Spleen (tissue), 11 donors: ENCODE results near the gene ENOX1. TPM values are rescaled to one million over a fixed set of nuclear protein-coding genes. Genes with fewer than 3 reads are reported as not detected.
"Not testable (repeated sequence)": the region's sequence is repeated elsewhere in the genome, so short reads cannot be mapped to it uniquely, and the experiment has no call there.

Source experiments
- DNase-seq: peaks from one replicate; pipeline ENCODE4 v3.0.0-alpha.2; 2020
- H3K27ac ChIP-seq, 8 donors: fragments of 200-600 bp; sonication (generic) in 7 of 8; 1 replicate in 4 of 8; 2 replicates in 4 of 8; pipeline versions ENCODE4 v1.5.0 to v1.8.0; 2016 to 2021; ENCODE audit warnings: inconsistent platforms in 4 of 8, mild to moderate bottlenecking in 4 of 8, moderate library complexity in 1 of 8
- H3K27me3 ChIP-seq, 7 donors: fragments of 200-600 bp; sonication (generic) in 6 of 7; replicated peaks in 1 of 7; 1 replicate in 4 of 7; 2 replicates in 3 of 7; pipeline versions ENCODE4 v1.5.0 to v1.8.0; 2016 to 2021; ENCODE audit warnings: inconsistent platforms in 3 of 7, mild to moderate bottlenecking in 1 of 7
- H3K36me3 ChIP-seq, 6 donors: fragments of 200-600 bp; sonication (generic) in 5 of 6; 1 replicate in 4 of 6; 2 replicates in 2 of 6; pipeline versions ENCODE4 v1.5.0 to v1.8.0; 2016 to 2021; ENCODE audit warnings: inconsistent platforms in 2 of 6
- H3K4me1 ChIP-seq, 6 donors: fragments of 200-600 bp; sonication (generic) in 5 of 6; 1 replicate in 3 of 6; 2 replicates in 3 of 6; pipeline versions ENCODE4 v1.5.0 to v1.8.0; 2016 to 2021; ENCODE audit warnings: inconsistent platforms in 3 of 6
- H3K4me3 ChIP-seq, 8 donors: fragments of 200-600 bp; sonication (generic) in 7 of 8; 1 replicate in 4 of 8; 2 replicates in 4 of 8; pipeline versions ENCODE4 v1.5.0 to v1.8.0; 2016 to 2021; ENCODE audit warnings: inconsistent platforms in 4 of 8, mild to moderate bottlenecking in 4 of 8, moderate library complexity in 2 of 8
- H3K9me3 ChIP-seq, 8 donors: fragments of 200-600 bp; sonication (generic) in 7 of 8; 1 replicate in 4 of 8; 2 replicates in 4 of 8; pipeline versions ENCODE4 v1.5.0 to v1.8.0; 2016 to 2021; ENCODE audit warnings: inconsistent platforms in 4 of 8
- CTCF ChIP-seq, 11 experiments: fragments of 200-600 bp in 7 of 11; fragments of 450-650 bp in 4 of 11; sonication (generic) in 4 of 11; IDR thresholded peaks in 8 of 11; conservative IDR thresholded peaks in 3 of 11; 1 replicate in 7 of 11; 2 replicates in 4 of 11; pipeline versions ENCODE4 v1.4.0 to v1.8.0; 2016 to 2021; ENCODE audit warnings: antibody characterized with exemption in 11 of 11, inconsistent platforms in 4 of 11, mild to moderate bottlenecking in 1 of 11
- POLR2A ChIP-seq, 3 donors: fragments of 450-650 bp; IDR thresholded peaks; one replicate each; pipeline ENCODE4 v1.5.1; 2017; ENCODE audit warnings: antibody characterized with exemption in 3 of 3, mild to moderate bottlenecking in 1 of 3
- POLR2AphosphoS5 ChIP-seq, 3 donors: sonication (generic); formaldehyde crosslinking; IDR thresholded peaks; one replicate each; pipeline ENCODE4 v1.5.1; 2017; ENCODE audit warnings: antibody characterized with exemption in 3 of 3
- WGBS, 5 donors: extraction: QIAGEN DNeasy Blood & Tissue Kit in 3 of 5; methylation state at CpG; one replicate each; pipeline versions ENCODE4 v1.1.5 to v1.1.7; 2013 to 2018; 5-methylcytosine and 5-hydroxymethylcytosine counted together
- intact Hi-C: fragments of 100-400 bp; cut with DNase I; formaldehyde crosslinking; loops from one replicate; pipeline ENCODE4 v1.15.0; 2023; ENCODE audit warnings: low total_unique reads
- polyA plus RNA-seq, 3 donors: library from polyadenylated mRNA; stranded (reverse); fragments of 200-250 nt; gene quantifications; one replicate each; pipeline ENCODE4 v1.2.1, GENCODE V29; 2013
- total RNA-seq, 7 donors: library from RNA; depleted of rRNA in 3 of 7; stranded (reverse); fragments of >200 nt in 3 of 7; fragmentation: NEBNext Ultra II Directional in 4 of 7; extraction: Animal tissue kit (Norgen Biotek cat#: 25700) in 4 of 7; gene quantifications; one replicate each; pipeline versions ENCODE4 v1.1.0 to v1.2.1, GENCODE V29; 2016 to 2021
- donor health status: healthy with polysubstance abuse.
- donor health status: DM: no; HTN: no; CAD: no; lungs with moderate emphysema.
- donor health status: DM: no; HTN: no; CAD: no.
- donor health status: Bipolar disorder and iron deficiency.
- donor health status: healthy.
- donor health status: DM: no; HTN: no; CAD: no.
- donor health status: DM: yes; HTN: yes; CAD: no.

ENOX1 gene
- total and polyA plus RNA-seq, 10 donors: 0.42 to 1.3 (median 0.54) TPM; not detected in 1

GRCh38 chr13:43426355-43426754, 360.4 kb downstream of the ENOX1 start:
- no peak overlapping the region for H3K27ac ChIP-seq
- no peaks in the 10 kb centered on the region for H3K36me3 ChIP-seq
- no peaks in the 10 kb centered on the region for H3K27me3 ChIP-seq
- no peaks in the 10 kb centered on the region for H3K4me1 ChIP-seq
- DNase-seq: no peak
- intact Hi-C loops: no loop called here
- no peaks in the 10 kb centered on the region for H3K9me3 ChIP-seq
- WGBS, 5 donors: 68 to 83% (median 70%) methylated on average over 4 of the region's 4 CpGs
- no peak overlapping the region for H3K4me3 ChIP-seq
- TF ChIP-seq CTCF (IDR thresholded peaks at IDR 0.05 in 8 of 11, conservative IDR thresholded peaks at IDR 0.05 in 3 of 11) (no peak), POLR2A (IDR thresholded peaks at IDR 0.05) (no peak), POLR2AphosphoS5 (IDR thresholded peaks at IDR 0.05) (no peak)

- Histone ChIP-seq H3K4me3 (no peak overlapping the region), H3K4me1 (no peaks in the 10 kb centered on the region), H3K9me3 (peaks cover 0 to 6% (median 0%) of the 10 kb centered on the region in 8 donors), H3K27ac (no peak overlapping the region), H3K27me3 (no peaks in the 10 kb centered on the region), H3K36me3 (no peaks in the 10 kb centered on the region)
- intact Hi-C loops: no loop called here
- no peak for DNase-seq
- TF ChIP-seq CTCF (IDR thresholded peaks at IDR 0.05 in 8 of 11, conservative IDR thresholded peaks at IDR 0.05 in 3 of 11) (no peak), POLR2AphosphoS5 (IDR thresholded peaks at IDR 0.05) (no peak), POLR2A (IDR thresholded peaks at IDR 0.05) (no peak)
- WGBS, 5 donors: 70 to 91% (median 84%) methylated on average over 1 of the region's 1 CpG
Measured at GRCh38 chr13:43425234-43425633, 361.5 kb downstream of the ENOX1 start.

- DNase-seq: no peak
- intact Hi-C loops: no loop called here
- no peak overlapping the region for H3K4me3 ChIP-seq
- H3K27me3 ChIP-seq: no peaks in the 10 kb centered on the region
- H3K27ac ChIP-seq: no peak overlapping the region
- 93 to 100% (median 95%) methylated on average over 3 of the region's 3 CpGs for WGBS, 5 donors
- no peaks in the 10 kb centered on the region for H3K36me3 ChIP-seq
- peaks cover 0 to 14% (median 0%) of the 10 kb centered on the region in 8 donors for H3K9me3 ChIP-seq
- H3K4me1 ChIP-seq: no peaks in the 10 kb centered on the region
- TF ChIP-seq POLR2AphosphoS5 (IDR thresholded peaks at IDR 0.05) (no peak), CTCF (IDR thresholded peaks at IDR 0.05 in 8 of 11, conservative IDR thresholded peaks at IDR 0.05 in 3 of 11) (no peak), POLR2A (IDR thresholded peaks at IDR 0.05) (no peak)
Measured at GRCh38 chr13:43424412-43424811, 362.4 kb downstream of the ENOX1 start.

- DNase-seq: no peak
- TF ChIP-seq POLR2A (IDR thresholded peaks at IDR 0.05) (no peak), CTCF (IDR thresholded peaks at IDR 0.05 in 8 of 11, conservative IDR thresholded peaks at IDR 0.05 in 3 of 11) (no peak), POLR2AphosphoS5 (IDR thresholded peaks at IDR 0.05) (no peak)
- Histone ChIP-seq H3K27ac (no peak overlapping the region), H3K9me3 (peaks cover 0 to 14% (median 0%) of the 10 kb centered on the region in 8 donors), H3K36me3 (no peaks in the 10 kb centered on the region), H3K27me3 (no peaks in the 10 kb centered on the region), H3K4me1 (no peaks in the 10 kb centered on the region), H3K4me3 (no peak overlapping the region)
- intact Hi-C loops: no loop called here
Measured at GRCh38 chr13:43422116-43422515, 364.7 kb downstream of the ENOX1 start.

GRCh38 chr13:43416842-43417241, 369.9 kb downstream of the ENOX1 start:
- DNase-seq, H3K4me3 ChIP-seq: not testable (repeated sequence)
- 90 to 98% (median 95%) methylated on average over 16 to 22 of the region's 22 CpGs for WGBS, 5 donors

GRCh38 chr13:43416408-43416807, 370.4 kb downstream of the ENOX1 start:
- intact Hi-C loops, H3K4me1 ChIP-seq, H3K4me3 ChIP-seq, DNase-seq, H3K36me3 ChIP-seq, H3K27me3 ChIP-seq, H3K27ac ChIP-seq: not testable (repeated sequence)
- H3K9me3 ChIP-seq: peaks cover 0 to 21% (median 0%) of the 10 kb centered on the region in 8 donors
- 85 to 93% (median 91%) methylated on average over 4 to 21 of the region's 21 CpGs for WGBS, 5 donors

More at GRCh38 chr13:43416842-43417241, 369.9 kb downstream of the ENOX1 start:
- intact Hi-C loops, H3K4me1 ChIP-seq, H3K27ac ChIP-seq, H3K36me3 ChIP-seq, H3K27me3 ChIP-seq: not testable (repeated sequence)
- H3K9me3 ChIP-seq: peaks cover 0 to 21% (median 0%) of the 10 kb centered on the region in 8 donors

- intact Hi-C loops, H3K4me1 ChIP-seq, H3K27me3 ChIP-seq, H3K36me3 ChIP-seq, H3K4me3 ChIP-seq, DNase-seq, H3K27ac ChIP-seq: not testable (repeated sequence)
- peaks cover 0 to 21% (median 0%) of the 10 kb centered on the region in 8 donors for H3K9me3 ChIP-seq
- 89 to 94% (median 92%) methylated on average over 23 to 33 of the region's 33 CpGs for WGBS, 5 donors
Measured at GRCh38 chr13:43415903-43416391, 370.8 kb downstream of the ENOX1 start.
